GM18526 (cell line): ENCODE data around the gene SLC9B1.

ENCODE experiments used
- POLR2A ChIP-seq: IDR thresholded peaks from 3 replicates; pipeline ENCODE4 v1.6.1; 2011; ENCODE audit not compliant: insufficient read length; ENCODE audit errors: extremely low read depth

SLC9B1 gene

DNA sequence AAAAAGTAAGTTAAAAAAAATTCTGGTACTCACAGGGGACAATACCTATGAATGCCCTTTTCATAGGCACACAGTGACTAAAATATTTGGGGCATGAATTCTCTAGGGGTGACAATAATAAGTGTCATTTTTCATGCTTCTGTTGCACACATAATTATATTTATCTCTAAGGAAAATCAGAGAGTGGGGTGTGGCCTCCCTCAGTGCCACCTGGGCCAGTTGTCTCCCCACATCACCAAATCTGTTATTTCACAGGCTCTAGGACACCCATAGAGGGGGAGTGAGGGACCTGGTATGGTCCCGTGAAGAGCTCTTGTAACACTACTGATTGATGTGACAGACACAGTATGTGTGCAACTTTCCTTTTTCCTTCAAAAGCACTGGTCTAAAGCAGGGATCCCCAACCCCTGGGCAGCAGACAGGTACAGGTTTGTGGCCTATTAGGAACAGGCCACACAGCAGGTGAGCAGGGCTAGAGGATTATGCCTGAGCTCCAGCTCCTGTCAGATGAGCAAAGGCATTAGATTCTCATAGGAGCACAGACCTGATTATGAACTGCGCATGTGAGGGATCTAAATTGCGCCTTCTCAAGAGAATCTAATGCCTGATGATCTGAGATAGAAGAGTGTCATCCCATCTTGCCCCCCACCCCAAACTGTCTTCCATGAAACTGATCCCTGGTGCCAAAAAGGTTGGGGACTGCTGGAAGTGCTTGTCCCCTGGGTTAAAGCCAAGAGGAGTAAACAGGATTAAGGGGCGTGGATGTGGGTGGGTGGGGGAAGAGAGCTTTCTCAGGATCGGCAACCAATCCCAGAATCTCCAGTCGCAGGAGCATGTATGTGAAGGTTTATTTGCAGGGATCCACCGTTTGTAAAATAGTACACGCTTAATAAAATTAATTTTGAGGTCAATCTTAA, 856 bp downstream of the SLC9B1 start:
- TF ChIP-seq POLR2A = no peak

DNA sequence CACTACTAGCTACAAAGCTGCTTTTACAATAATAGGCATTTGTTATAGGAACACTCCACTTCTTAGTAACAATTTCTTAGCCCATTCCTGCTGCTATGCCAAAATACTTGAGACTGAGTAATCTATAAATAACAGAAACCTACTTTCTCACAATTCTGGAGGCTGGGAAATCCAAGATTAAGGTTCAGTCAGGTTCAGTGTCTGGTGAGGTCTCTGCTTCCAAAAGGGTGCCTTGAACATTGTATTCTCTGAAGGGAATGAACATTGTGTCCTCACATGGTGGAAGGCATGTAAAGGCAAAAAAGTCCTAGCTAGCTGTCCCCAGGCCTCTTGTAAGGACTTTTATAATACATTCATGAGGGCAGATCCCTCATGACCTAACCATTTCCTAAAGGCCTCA, 7.0 kb downstream of the SLC9B1 start:
- no peak for TF ChIP-seq POLR2A

DNA sequence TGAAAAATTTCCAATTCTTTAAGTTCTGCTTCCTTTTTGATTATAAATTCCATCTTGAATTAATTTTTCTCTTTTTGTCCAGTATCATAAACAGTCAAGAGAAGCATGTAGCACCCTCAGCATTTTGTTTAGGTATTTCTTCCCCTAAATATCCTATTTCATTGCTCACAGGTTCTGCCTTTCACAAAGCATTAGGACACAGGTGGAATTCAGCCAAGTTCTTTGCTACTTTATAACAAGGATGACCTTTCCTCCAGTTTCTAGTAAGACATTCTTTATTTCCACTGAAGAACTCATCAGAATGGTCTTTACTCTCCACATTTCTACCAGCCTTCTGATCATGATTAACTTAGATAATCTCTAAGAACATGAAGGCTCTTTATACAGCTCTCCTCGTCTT, 7.4 kb downstream of the SLC9B1 start:
- TF ChIP-seq POLR2A = no peak

DNA sequence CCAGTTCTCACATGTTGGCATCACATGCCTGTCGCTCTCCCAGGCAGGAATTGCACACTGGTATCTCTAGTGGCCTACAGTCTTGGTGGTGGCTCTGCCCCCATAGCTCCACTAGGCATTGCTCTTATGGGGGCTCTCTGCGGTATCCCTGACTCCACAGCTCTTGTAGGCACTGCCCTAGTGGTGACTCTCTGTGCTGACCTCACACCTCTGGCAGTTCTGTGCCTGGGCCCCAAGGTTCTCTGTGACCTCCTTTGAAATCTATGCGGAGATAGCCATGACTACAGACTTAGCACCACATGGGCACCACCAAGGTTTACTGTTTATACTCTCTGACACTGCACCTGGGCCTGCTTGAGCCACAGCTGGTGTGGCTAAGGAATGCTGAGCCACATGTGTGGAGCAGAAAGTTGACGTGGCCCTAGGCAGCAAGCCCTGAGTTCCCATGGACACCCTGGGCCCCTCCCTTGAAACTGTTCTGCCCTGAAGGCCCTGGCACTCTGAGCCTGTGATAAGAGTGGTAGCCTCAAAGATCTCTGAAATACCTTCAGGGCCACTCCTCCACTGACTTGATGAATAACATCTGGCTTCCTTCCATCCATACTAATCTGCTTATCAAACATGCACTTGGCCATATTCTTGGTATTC, 8.0 kb downstream of the SLC9B1 start:
- TF ChIP-seq POLR2A = no peak

DNA sequence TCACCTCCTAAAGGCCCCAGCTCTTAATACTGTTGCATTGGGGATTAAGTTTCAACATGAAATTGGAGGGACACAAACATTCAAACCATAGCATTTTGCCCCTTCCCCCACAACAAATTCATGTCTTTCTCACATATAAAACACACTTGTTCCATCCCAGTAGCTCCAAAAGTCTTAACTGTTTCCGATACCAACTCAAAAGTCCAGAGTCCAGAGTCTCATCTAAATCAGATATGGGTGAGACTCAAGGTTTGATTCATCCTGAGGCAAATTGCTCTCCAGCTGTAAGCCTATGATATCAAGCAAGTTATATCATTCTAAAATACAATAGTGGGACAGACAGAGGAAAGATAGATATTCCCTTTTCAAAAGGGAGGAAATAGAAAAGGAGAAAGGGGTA, 8.7 kb downstream of the SLC9B1 start:
- no peak for TF ChIP-seq POLR2A

DNA sequence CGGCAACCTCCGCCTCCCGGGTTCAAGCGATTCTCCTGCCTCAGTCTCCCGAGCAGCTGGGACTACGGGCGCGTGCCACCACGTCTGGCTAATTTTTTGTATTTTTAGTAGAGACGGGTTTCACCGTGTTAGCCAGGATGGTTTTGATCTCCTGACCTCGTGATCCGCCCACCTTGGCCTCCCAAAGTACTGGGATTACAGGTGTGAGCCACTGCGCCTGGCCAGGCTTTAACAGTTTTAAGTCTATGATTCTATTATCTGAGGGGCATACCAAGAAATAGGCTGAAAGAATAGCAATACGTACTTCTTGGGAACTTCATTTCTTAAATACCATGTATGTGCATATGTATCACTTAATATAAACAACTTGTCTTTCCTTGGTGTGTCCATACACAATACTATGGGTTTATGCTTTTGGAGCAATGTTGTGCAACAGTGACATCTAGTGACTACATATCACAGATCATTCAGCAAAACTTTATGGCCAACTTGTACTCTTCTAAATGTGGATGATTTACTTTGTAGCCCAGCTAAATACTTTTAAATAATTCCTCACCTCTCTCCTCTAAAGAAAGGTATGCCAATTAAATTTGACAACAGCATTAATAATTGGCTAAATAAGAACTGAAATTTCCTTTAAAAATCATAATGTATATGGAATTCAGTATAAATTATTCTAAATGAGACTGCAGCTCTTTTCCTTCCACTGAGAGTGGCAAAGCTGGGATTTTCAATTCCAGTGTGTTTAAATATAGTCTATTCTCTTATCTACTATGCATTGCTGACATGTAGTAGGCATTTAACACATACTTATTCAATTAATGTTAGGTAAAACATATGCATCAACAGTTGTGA, 10.4 kb downstream of the SLC9B1 start:
- no peak for TF ChIP-seq POLR2A

DNA sequence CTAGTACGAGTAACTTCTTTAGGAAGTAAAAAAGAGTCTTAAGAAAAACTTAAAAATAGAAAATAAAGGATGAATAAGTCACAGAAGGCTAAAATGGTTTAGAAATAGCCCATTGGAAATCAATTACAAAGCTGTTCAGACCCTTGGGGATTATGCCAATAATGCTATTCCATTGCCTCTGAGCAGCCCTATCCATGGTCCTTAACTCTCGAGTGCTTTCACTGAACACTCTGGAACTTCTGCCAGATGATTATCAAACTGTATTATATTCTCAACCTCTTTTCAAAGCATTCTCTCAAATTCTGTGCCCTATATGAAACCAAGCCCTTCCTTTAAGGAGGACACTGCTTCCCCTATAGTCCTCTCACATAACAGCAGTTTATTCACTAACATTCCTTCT, 17.0 kb downstream of the SLC9B1 start:
- TF ChIP-seq POLR2A = no peak

DNA sequence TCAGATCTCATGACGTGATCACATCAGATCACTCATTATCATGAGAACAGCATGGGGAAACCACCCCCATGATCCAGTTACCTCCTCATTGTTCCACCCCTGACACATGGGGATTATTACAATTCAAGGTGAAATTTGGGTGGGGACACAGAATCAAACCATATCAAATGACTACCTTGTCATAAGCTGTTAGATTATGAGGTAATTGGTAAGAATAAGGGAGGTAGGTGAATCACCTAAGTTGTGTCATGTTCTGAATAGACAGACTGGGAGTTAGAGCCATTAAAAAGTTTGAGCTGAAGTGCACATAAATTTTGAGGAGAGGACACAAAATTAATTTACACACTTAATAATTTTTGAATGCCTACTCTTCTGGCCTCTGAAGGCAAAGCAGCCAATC, 24.7 kb downstream of the SLC9B1 start:
- no peak for TF ChIP-seq POLR2A

DNA sequence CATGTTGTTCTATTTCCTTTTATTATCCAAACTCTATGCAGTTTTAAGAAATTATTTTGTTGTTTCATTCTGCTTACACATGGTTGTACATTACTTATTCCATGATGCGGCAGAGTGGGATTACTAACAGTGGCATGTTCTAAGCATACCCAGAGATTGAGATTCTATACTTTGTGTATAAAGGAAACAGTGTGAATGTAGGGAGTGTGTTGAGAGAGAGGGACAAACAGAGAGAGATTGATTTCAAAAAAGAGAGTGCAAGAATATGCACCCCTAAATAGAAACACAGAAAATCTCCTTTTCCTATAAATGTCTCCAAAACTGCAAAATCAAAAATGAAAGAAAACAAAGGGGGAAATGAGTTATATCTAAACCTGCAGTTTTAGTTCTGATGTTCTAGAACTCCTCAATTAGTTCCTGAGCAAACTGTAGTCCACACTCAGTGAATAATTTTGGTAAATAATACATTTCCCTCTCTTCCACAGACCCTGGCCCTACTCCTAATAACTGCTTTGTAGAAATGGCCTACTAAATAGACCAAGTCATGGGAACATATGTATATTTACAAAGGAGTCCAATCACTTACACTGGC, 31.0 kb downstream of the SLC9B1 start:
- TF ChIP-seq POLR2A = no peak

DNA sequence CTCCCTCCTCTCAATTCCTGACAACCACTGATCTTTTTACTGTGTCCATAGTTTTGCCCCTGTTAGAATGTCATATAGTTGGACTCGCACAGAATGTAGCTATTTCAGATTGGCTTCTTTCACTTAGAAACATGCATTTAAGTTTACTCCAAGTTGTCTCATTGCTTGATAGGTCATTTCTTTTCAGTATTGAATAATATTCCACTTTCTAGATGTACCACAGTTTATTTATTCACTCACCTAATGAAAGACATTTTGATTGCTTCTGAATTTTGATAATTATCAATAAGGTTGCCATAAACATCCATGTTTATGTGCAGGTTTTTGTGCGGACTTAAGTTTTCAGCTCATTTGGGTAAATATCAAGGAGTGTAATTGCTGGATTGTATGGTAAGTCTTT, 38.5 kb downstream of the SLC9B1 start:
- no peak for TF ChIP-seq POLR2A

DNA sequence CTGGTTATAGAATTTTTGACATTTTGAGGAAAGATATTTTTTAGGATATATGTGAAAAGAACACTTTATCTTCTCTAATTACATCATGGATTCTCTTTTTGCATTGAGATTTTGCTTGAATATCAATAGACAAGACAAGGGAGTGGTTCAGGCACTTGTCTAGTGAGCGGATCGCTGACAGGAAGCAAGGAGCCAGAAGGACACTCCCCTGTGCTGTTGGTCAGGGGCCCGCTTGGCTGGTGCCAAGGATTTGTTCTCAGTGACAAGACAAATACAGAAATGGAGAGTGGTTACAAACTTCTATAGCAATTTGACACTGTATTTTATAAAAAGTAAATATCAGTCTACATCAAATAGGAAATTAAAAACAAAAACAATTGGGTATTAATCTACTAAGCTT, 60.0 kb downstream of the SLC9B1 start:
- no peak for TF ChIP-seq POLR2A

DNA sequence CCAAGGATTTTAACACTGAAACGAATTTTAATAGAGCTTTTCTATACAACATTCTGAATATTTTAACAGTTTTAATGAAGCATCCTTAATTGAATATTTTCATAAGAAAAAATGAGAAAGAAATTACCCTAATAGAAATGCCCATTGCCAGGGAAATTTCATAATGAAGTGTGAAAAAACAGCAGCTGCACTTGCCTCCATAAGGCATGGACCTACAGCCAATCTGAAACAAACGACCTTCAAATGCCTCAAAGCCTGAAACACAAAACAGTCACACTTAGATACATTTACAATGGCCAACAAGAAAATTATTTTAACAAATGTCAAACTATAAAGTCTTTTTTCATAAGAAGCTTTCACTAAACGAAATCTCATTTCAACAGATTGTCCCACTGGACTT, 74.4 kb downstream of the SLC9B1 start:
- no peak for TF ChIP-seq POLR2A

DNA sequence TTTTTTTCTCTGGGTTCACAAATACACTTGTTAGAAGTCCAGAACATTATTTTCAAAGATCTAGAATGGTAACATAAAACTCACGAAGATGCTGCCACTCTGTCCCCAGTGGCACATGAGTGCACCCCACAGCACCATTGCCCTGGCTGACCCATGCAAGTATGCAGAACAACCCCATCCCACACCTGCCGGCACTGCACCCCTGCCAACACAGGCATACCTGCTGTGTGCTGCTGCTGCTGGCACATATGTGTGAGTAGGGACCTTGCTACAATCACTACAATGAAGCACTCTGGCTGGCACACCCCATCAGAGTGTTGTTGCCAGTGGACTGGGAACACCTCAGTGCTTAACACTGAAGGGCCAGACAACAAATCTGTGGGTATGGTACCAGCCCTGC, 83.8 kb downstream of the SLC9B1 start:
- TF ChIP-seq POLR2A = no peak

DNA sequence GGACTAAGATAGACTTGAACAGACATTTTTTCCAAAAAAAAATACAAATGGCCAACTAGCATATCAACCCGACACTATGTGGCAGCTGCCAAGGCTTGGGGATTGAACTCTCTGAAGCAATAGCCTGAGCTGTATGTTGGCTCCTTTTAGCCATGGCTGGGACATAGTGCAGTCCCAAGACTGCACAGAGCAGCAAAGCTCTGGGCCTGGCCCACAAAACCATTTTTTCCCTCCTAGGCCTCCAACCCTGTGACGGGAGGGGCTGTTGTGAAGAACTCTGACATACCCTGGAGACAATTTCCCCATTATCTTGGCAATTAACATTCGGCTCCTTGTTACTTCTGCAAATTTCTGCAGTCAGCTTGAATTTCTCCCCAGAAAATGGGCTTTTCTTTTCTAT, 100.6 kb downstream of the SLC9B1 start:
- no peak for TF ChIP-seq POLR2A

DNA sequence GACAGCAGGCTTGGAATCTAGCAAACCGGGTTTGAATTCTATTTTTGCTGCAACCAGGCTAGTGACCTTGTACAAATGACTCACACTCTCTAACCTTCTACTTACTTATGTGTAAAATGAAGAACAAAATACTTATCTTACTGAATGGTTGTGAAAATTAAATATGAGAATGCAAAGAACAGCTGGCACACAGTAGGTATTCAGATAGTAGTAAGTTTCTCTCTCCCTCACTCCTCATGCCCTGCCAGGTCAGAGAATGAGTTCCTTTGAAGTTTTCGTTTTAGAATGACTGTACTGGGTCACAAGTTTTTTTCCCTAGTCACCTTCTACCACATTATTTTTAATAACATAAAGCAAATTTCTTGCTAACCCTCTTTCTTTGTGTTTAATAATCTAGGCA, 117.7 kb downstream of the SLC9B1 start:
- no peak for TF ChIP-seq POLR2A
